ENCODE measurements around the gene FAM228B.

FAM228B gene

GRCh38 chr2:24203029-24203786 lies 79.9 kb downstream of the FAM228B start:
- no peak for DNase-seq (ENCODE audit: low read depth in 2 of 2, low spot score in 1 of 2)

- no peak for DNase-seq (ENCODE audit: low read depth in 2 of 2, low spot score in 1 of 2)
These were observed 80.5 kb downstream of the FAM228B start for GRCh38 chr2:24203787-24204150.

GRCh38 chr2:24204505-24204904 lies 81.2 kb downstream of the FAM228B start:
- DNase-seq (ENCODE audit: low read depth in 2 of 2, low spot score in 1 of 2): no peak

GRCh38 chr2:24205131-24205530 lies 81.9 kb downstream of the FAM228B start:
- no peak for DNase-seq (ENCODE audit: low read depth in 2 of 2, low spot score in 1 of 2)

- no peak for DNase-seq (ENCODE audit: low read depth in 2 of 2, low spot score in 1 of 2)
These were observed 83.0 kb downstream of the FAM228B start for GRCh38 chr2:24206242-24206641.

GRCh38 chr2:24206714-24207113 lies 83.4 kb downstream of the FAM228B start:
- no peak for DNase-seq (ENCODE audit: low read depth in 2 of 2, low spot score in 1 of 2)

GRCh38 chr2:24207359-24207758 lies 84.1 kb downstream of the FAM228B start:
- no peak for DNase-seq (ENCODE audit: low read depth in 2 of 2, low spot score in 1 of 2)

- DNase-seq (ENCODE audit: low read depth in 2 of 2, low spot score in 1 of 2): no peak
These were observed 85.2 kb downstream of the FAM228B start for GRCh38 chr2:24208490-24208889.

- DNase-seq (ENCODE audit: low read depth in 2 of 2, low spot score in 1 of 2): no peak
These were observed 86.3 kb downstream of the FAM228B start for GRCh38 chr2:24209389-24210105.

GRCh38 chr2:24210106-24210455 lies 86.8 kb downstream of the FAM228B start:
- no peak for DNase-seq (ENCODE audit: low read depth in 2 of 2, low spot score in 1 of 2)

GRCh38 chr2:24210723-24211122 lies 87.5 kb downstream of the FAM228B start:
- DNase-seq (ENCODE audit: low read depth in 2 of 2, low spot score in 1 of 2): no peak

GRCh38 chr2:24211408-24211807 lies 88.1 kb downstream of the FAM228B start:
- DNase-seq (ENCODE audit: low read depth in 2 of 2, low spot score in 1 of 2): no peak

- no peak for DNase-seq (ENCODE audit: low read depth in 2 of 2, low spot score in 1 of 2)
These were observed 91.6 kb downstream of the FAM228B start for GRCh38 chr2:24214880-24215279.

All from stimulated activated CD8-positive, alpha-beta memory T cell treated with anti-CD3 and anti-CD28 coated beads, Interleukin-4, amount 100 ng/mL, for 1 hour (primary cell).